Measurements from ENCODE around the gene TOM1.

- no peak for TF ChIP-seq CTCF (IDR thresholded peaks at IDR 0.05)
- no peak for TF ChIP-seq EZH2 (IDR thresholded peaks at IDR 0.05; ENCODE audit: borderline replicate concordance, insufficient read depth, low read depth, low read length, poor library complexity, severe bottlenecking)
Observed at GRCh38 chr22:35363566-35364086, 63.9 kb downstream of the TOM1 start.

All from B cell (primary cell).